Mesodermal cell (in vitro differentiated cells): ENCODE measurements around the gene ESRP2.

Experiments used
- H3K27ac ChIP-seq: 2 replicates; pipeline ENCODE4 v1.7.0; 2013; ENCODE audit warnings: mild to moderate bottlenecking, low read depth, low read length, moderate library complexity; ENCODE audit not compliant: severe bottlenecking
- H3K36me3 ChIP-seq: 2 replicates; pipeline ENCODE4 v1.7.1; 2013; ENCODE audit warnings: mild to moderate bottlenecking, low read length, moderate library complexity; ENCODE audit not compliant: control insufficient read depth, insufficient read depth
- H3K4me1 ChIP-seq: one replicate; pipeline ENCODE4 v1.7.1; 2013; ENCODE audit warnings: mild to moderate bottlenecking, low read length; ENCODE audit not compliant: insufficient read depth, control insufficient read depth, poor library complexity, severe bottlenecking
- H3K4me3 ChIP-seq: 2 replicates; pipeline ENCODE4 v1.7.0; 2013; ENCODE audit warnings: low read length, control low read depth, mild to moderate bottlenecking; ENCODE audit not compliant: insufficient read depth, poor library complexity, severe bottlenecking; ENCODE audit errors: extremely low read depth
- H3K9me3 ChIP-seq: 2 replicates; pipeline ENCODE4 v1.7.1; 2013; ENCODE audit warnings: mild to moderate bottlenecking, low read length, moderate library complexity; ENCODE audit not compliant: control insufficient read depth
- WGBS, 2 experiments: methylation state at CpG; one replicate each; pipeline ENCODE4 v1.1.5; 2013; ENCODE audit warnings: missing lambda C conversion rate in 2 of 2; ENCODE audit not compliant: insufficient coverage in 2 of 2; 5-methylcytosine and 5-hydroxymethylcytosine counted together

Gene ESRP2

DNA sequence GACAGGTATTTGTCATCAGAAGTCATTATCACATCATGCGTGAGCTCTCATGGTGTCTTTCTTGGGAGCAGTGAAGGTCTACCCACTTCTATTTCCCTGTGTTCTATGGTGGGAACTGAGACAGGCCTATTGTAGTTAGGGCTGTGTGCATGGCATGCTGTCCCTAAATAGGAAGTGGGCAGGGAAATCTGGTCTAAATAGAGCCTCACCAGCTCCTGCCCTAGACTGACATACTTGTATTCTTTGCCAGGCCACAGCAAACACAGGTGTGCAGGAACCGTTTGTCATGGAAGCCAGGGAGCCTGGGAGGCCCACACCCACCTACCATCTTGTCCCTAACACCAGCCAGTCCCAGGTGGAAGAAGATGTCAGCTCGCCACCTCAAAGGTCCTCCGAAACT lies 38.5 kb upstream of the ESRP2 start:
- no peak overlapping the region for H3K27ac ChIP-seq
- peaks cover 83% of the 10 kb centered on the region for H3K36me3 ChIP-seq
- no peaks in the 10 kb centered on the region for H3K9me3 ChIP-seq
- no peak overlapping the region for H3K4me3 ChIP-seq
- 93 to 96% methylated on average over 3 to 4 of the region's 4 CpGs for WGBS, 2 experiments
- peaks cover 3% of the 10 kb centered on the region for H3K4me1 ChIP-seq

DNA sequence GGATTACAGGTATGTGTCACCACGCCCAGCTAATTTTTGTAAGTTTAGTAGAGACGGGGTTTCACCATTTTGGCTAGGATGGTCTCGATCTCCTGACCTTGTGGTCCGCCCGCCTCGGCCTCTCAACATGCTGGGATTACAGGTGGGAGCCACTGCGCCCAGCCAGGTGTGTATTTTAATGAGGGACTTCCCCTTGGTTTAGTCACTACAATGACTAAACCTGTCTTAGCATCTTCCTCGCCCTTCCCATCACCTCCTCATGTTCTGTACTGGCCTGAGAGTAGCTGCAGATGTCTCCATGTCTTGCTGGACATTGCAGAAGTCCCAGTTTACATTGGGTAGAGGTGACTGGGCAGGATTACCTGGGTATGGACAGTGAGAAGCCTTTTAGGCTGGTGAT lies 38.0 kb upstream of the ESRP2 start:
- peaks cover 3% of the 10 kb centered on the region for H3K4me1 ChIP-seq
- no peak overlapping the region for H3K27ac ChIP-seq
- no peak overlapping the region for H3K4me3 ChIP-seq
- no peaks in the 10 kb centered on the region for H3K9me3 ChIP-seq
- WGBS, 2 experiments = 93 to 94% methylated on average over 3 of the region's 8 CpGs
- peaks cover 78% of the 10 kb centered on the region for H3K36me3 ChIP-seq

DNA sequence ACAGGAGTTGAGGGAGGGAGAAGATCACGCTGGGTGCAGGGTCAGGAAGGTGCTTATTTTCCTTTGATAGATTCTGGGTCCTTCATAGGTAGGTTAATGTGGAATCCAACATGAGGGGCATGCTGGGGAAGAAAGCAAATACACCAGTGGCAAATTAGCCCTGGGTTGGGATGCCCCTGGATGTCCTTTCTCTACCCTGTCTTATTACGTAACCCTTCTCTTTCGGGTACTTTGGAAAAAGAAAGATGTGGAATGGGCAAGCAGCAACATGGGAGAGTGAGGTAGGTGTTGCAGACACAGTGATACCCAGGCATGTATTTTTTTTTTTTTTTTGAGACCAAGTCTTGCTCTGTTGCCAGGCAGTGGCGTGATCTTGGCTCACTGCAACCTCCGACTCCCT lies 37.5 kb upstream of the ESRP2 start:
- Histone ChIP-seq H3K4me1 (peaks cover 3% of the 10 kb centered on the region), H3K36me3 (peaks cover 75% of the 10 kb centered on the region), H3K27ac (no peak overlapping the region), H3K9me3 (no peaks in the 10 kb centered on the region), H3K4me3 (no peak overlapping the region)
- WGBS, 2 experiments = 100% methylated on average over 1 to 3 of the region's 5 CpGs

DNA sequence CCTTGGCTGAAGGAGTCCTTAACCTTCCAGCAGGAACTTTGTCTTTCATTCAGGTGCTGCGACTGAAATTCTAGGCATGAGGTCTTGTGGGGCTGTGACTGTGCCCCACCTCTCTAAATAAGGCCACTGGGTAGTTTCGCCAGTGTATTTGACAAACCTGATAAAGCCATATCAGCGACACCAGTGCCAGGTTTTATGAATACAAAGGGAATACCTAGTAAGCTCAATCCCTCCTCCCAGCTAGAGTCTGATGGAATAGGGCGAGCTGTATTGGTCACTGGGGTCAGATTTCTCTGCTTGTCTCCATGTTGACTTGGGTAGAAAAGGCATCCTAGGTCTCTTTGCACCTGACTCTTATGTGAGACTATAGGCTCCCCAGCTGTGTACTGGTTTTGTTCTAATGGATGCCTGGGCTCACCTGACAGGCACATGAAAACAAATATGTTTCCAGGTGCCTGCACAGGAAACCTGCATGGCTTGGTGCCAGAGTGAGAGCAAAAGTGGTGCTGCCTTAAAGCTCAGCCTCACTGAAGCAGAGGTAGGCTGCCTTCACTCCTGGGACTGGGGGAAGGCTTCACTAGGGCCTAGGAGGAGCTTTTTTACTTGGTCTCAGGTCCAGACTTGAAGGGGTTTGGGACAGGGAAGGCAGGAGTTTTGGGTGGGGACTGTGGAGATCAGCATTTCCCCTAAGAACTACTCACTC lies 36.7 kb upstream of the ESRP2 start:
- Histone ChIP-seq H3K9me3 (no peaks in the 10 kb centered on the region), H3K27ac (no peak overlapping the region), H3K4me1 (peaks cover 7% of the 10 kb centered on the region), H3K36me3 (peaks cover 79% of the 10 kb centered on the region), H3K4me3 (no peak overlapping the region)
- 90 to 93% methylated on average over 2 to 4 of the region's 4 CpGs for WGBS, 2 experiments

DNA sequence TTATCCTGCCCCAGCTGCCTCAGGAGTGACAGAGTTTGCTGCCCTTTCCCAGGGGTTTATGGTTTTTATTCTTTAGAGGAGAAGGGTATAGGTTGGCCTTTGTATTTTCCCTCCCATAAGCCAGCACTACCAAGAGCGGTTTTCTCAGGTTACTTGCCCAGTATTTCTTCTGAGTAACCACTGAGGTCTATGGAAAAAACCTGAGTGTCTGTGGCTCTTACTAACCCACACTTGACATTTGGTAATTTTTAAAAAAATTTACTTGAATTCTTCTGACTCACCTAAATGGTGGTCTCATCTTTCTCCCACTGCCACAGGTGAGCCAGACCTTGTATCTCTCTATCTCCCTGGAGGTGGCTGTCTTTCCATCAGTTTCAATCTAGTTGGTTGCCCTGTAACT lies 34.4 kb upstream of the ESRP2 start:
- Histone ChIP-seq H3K9me3 (no peaks in the 10 kb centered on the region), H3K27ac (no peak overlapping the region), H3K4me1 (peaks cover 7% of the 10 kb centered on the region), H3K36me3 (peaks cover 63% of the 10 kb centered on the region), H3K4me3 (no peak overlapping the region)
- WGBS, 2 experiments = 100% methylated on average over 1 of the region's 1 CpG; no CpG with 5 or more reads in 1 of the 2 experiments

DNA sequence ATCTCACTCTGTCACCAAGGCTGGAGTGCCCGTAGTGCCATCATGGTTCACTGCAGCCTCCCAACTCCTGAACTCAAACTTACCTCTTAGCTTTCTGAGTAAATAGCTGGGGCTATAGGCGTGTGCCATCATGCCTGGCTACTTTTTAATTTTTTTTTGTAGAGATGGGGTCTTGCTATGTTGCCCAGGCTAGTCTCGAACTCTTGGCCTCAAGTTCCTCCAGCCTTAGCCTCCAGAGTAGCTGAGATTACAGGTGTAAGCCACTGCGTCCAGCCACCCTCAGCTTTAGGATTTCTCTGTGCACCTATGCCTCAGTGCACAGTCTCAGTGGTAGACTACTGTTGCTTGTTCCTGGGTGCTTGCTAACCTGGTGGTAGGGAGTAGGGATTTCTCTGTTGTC lies 33.9 kb upstream of the ESRP2 start:
- WGBS, 2 experiments = 100% methylated on average over 2 to 3 of the region's 4 CpGs
- H3K4me1 ChIP-seq = peaks cover 7% of the 10 kb centered on the region

DNA sequence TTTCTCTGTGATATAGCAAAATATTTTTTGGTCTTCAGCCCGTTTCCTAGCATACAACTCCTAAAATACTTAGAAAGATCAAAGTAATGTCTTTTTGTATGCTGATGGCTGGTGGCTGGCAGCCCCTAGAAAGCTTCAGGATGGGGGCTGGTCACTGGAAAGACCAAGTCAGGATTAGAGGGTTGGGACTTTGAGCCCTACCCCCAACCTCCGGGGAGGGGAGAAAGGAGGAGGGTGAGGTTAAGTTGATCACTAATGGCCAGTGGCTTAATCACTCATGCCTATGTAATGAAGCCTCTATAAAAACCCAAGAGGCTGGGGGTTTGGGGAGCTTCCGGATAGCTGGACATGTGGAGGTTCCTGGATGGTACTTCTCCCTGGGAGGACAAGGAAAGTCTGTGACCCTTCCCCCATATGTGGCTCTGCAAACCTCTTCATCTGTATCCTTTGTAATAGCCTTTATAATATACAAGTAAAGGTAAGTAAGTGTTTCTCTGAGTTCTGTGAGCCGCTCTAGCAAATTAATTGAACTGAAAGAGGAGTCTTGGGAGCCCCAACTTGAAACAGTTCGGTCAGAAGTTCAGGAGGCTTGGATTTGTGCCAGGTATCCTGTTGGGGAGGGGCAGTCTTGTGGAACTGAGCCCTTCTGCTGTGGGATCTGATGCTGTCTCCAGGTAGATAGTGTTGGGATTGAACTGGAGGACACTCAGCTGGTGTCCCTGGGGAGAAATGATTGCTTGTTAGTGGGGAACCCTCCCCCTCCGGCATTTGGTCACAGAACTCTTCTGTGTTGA lies 31.9 kb upstream of the ESRP2 start:
- WGBS, 2 experiments = 72 to 82% methylated on average over 2 to 3 of the region's 6 CpGs
- H3K9me3 ChIP-seq = no peaks in the 10 kb centered on the region
- peaks cover 37% of the 10 kb centered on the region for H3K36me3 ChIP-seq
- no peak overlapping the region for H3K4me3 ChIP-seq
- peaks cover 10% of the 10 kb centered on the region for H3K4me1 ChIP-seq
- no peak overlapping the region for H3K27ac ChIP-seq

More for the DNA sequence above, 33.9 kb upstream of the ESRP2 start:
- H3K9me3 ChIP-seq = no peaks in the 10 kb centered on the region
- peaks cover 57% of the 10 kb centered on the region for H3K36me3 ChIP-seq
- H3K27ac ChIP-seq = no peak overlapping the region
- H3K4me3 ChIP-seq = no peak overlapping the region

DNA sequence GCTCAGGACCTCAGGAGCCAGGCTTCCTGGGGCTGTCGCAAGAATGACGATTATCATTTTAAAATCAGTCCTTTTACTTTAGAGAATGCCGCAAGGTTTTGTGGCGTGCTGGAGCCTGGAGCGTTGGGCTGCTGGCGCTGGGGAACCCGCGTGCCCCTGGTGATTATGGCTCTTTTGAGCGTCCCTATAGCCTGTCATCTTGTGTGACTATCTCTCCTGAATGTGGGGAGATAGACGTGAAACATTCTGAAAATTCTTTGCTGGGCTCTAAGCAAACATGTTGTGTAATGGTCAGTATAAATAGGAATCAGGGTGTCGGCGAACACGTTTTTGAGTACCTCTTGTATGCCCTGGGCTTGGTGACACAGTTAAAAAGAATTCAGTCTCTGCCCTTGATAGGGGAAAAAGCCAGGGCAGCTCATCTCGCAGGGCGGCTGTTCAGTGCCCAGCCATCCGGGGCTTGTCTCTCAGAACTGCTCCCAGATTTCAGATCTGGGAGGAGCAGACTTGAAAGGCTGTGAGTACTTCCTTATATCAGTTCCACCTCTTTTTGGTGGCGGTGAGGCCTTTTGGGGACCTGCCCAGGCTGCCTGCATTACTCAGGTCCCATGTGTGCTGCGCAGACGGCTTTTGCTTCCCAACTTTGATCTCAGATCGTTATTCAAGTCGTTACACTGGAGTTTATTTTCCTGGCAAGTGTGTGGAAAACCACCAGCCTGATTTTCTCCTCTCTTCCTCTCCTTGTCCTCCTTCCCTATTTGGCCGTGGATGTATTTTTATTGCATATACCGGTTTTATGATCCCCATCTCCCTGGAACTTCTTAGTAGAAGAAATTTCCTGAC lies 29.4 kb upstream of the ESRP2 start:
- WGBS, 2 experiments = 6 to 15% methylated on average over 19 to 21 of the region's 23 CpGs
- Histone ChIP-seq H3K4me1 (peaks cover 10% of the 10 kb centered on the region), H3K36me3 (peaks cover 19% of the 10 kb centered on the region), H3K4me3 (peak overlapping the region; percentile 76), H3K27ac (peak overlapping the region; percentile 97), H3K9me3 (no peaks in the 10 kb centered on the region)

DNA sequence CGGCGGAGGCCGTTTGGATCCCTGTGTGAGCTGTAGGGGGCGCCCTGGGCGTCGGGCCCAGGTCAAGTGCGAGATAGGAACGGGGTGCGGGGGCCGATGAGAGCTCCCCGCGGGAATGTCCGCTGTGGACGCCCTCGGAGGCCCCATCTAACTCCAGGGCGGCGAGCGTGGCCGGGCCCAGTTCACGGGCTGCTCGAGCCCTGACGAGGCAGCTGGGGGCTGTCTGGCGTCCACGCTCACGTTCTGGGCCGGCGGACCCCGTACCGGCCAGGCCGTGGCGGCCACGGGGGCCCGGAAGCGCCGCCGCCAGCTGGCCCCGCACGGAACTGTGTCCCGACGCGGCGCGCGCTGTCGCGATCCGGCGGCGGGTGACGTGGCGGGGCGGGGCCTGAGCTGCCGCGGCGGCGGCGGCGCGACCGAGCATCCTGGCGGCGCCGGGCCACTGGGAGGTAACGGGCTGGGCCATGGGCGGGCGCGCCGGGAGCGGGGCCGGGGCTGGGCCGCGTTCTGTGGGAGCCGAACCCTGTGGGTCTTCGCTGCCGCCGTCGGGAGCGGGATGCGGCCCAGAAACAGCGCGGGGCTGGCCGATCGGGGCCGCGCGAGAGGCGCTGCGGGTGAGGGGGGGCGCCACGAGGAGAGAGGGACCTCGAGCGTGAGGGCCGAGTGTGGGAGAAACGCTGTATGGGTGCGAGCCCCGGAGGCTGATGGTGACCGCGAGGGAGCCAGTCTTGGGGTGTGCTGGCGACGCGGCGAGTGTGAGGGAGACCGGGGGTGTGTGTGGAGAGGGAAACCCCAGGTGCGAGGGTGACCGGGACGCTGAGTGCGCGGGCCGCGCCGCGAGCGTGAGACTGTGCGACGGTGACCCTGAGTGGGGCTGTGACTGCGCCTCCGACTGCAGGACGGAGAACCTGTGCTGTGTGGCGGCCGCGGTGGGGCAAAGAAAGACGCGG lies 28.5 kb upstream of the ESRP2 start, which contains the start of gene SLC7A6:
TSS of gene SLC7A6 (plus strand) at position 399 of the 950 bp plus-strand sequence. CDS start 10,201 bp downstream, outside the sequence.
- Histone ChIP-seq H3K9me3 (no peaks in the 10 kb centered on the region), H3K4me3 (peak within 1 kb of the TSS; percentile 76), H3K4me1 (peaks cover 10% of the 10 kb centered on the region), H3K36me3 (peaks cover 18% of the 10 kb centered on the region), H3K27ac (peak within 1 kb of the TSS; percentile 97)
- 0% methylated on average over 85 to 121 of the region's 123 CpGs for WGBS, 2 experiments
